H9 (cell line): Measurements from ENCODE around the gene CCR9. TPM values are rescaled to one million over a fixed set of nuclear protein-coding genes. Genes with fewer than 3 reads are reported as not detected.

ENCODE experiments used
- DNase-seq: peaks from one replicate; pipeline ENCODE4 v3.0.0-alpha.2; 2017
- H2AFZ ChIP-seq: one replicate; pipeline ENCODE4 v1.6.1; 2013; ENCODE audit warnings: mild to moderate bottlenecking, low read length, control low read depth, moderate library complexity
- H2AK5ac ChIP-seq: 2 replicates; pipeline ENCODE4 v1.6.1; 2013; ENCODE audit warnings: low read length, control low read depth, mixed read lengths; ENCODE audit not compliant: insufficient read length
- H2BK120ac ChIP-seq: one replicate; pipeline ENCODE4 v1.6.1; 2013; ENCODE audit warnings: low read depth, mild to moderate bottlenecking, low read length, control low read depth, inconsistent platforms; ENCODE audit not compliant: poor library complexity, severe bottlenecking
- H2BK12ac ChIP-seq: 2 replicates; pipeline ENCODE4 v1.6.1; 2013; ENCODE audit warnings: low read length, control low read depth, mixed read lengths, low read depth; ENCODE audit not compliant: insufficient read length
- H2BK15ac ChIP-seq: 2 replicates; pipeline ENCODE4 v1.6.1; 2013; ENCODE audit warnings: low read depth, low read length, control low read depth
- H2BK20ac ChIP-seq: one replicate; pipeline ENCODE4 v1.6.1; 2013; ENCODE audit warnings: low read depth, mild to moderate bottlenecking, low read length, control low read depth, inconsistent platforms; ENCODE audit not compliant: poor library complexity, severe bottlenecking
- H2BK5ac ChIP-seq: 2 replicates; pipeline ENCODE4 v1.6.1; 2013; ENCODE audit warnings: low read length, control low read depth, mixed read lengths; ENCODE audit not compliant: insufficient read length
- H3K14ac ChIP-seq: 2 replicates; pipeline ENCODE4 v1.6.1; 2013; ENCODE audit warnings: low read length, control low read depth; ENCODE audit not compliant: insufficient read depth
- H3K18ac ChIP-seq: 2 replicates; pipeline ENCODE4 v1.6.1; 2013; ENCODE audit warnings: low read depth, mild to moderate bottlenecking, mixed read lengths, low read length, control low read depth; ENCODE audit not compliant: insufficient read length
- H3K23ac ChIP-seq: 2 replicates; pipeline ENCODE4 v1.6.1; 2013; ENCODE audit warnings: low read length, control low read depth, mixed read lengths, low read depth; ENCODE audit not compliant: insufficient read length
- H3K23me2 ChIP-seq: 2 replicates; pipeline ENCODE4 v1.6.1; 2013; ENCODE audit warnings: low read depth, mild to moderate bottlenecking, mixed read lengths, low read length, control low read depth; ENCODE audit not compliant: insufficient read length, poor library complexity, severe bottlenecking
- H3K27ac ChIP-seq: 2 replicates; pipeline ENCODE4 v1.5.1; 2013; ENCODE audit warnings: low read length, control low read depth, mixed read lengths, low read depth; ENCODE audit not compliant: insufficient read length
- H3K27me3 ChIP-seq: 2 replicates; pipeline ENCODE4 v1.6.1; 2013; ENCODE audit warnings: low read length, control low read depth, inconsistent platforms; ENCODE audit not compliant: insufficient read depth
- H3K4ac ChIP-seq: 2 replicates; pipeline ENCODE4 v1.6.1; 2013; ENCODE audit warnings: low read depth, mild to moderate bottlenecking, control low read depth, inconsistent platforms, low read length, moderate library complexity
- H3K4me1 ChIP-seq: 2 replicates; pipeline ENCODE4 v1.6.1; 2013; ENCODE audit warnings: low read length, control low read depth, inconsistent platforms; ENCODE audit not compliant: insufficient read depth
- H3K4me2 ChIP-seq: 2 replicates; pipeline ENCODE4 v1.6.1; 2013; ENCODE audit warnings: low read length, control low read depth, mixed read lengths; ENCODE audit not compliant: insufficient read length, insufficient read depth
- H3K56ac ChIP-seq: 2 replicates; pipeline ENCODE4 v1.6.1; 2013; ENCODE audit warnings: low read depth, mild to moderate bottlenecking, mixed read lengths, low read length, control low read depth; ENCODE audit not compliant: insufficient read length
- H3K79me1 ChIP-seq: 2 replicates; pipeline ENCODE4 v1.6.1; 2013; ENCODE audit warnings: low read depth, mild to moderate bottlenecking, moderate library complexity, low read length, control low read depth, inconsistent platforms; ENCODE audit not compliant: insufficient read depth, poor library complexity, severe bottlenecking
- H3K79me2 ChIP-seq: 2 replicates; pipeline ENCODE4 v1.6.1; 2013; ENCODE audit warnings: low read length, control low read depth, inconsistent platforms; ENCODE audit not compliant: insufficient read depth
- H3K9ac ChIP-seq: 2 replicates; pipeline ENCODE4 v1.6.1; 2013; ENCODE audit warnings: low read length, control low read depth, mixed read lengths; ENCODE audit not compliant: insufficient read length; ENCODE audit errors: extremely low read depth
- H3K9me3 ChIP-seq: one replicate; pipeline ENCODE4 v1.6.1; 2013; ENCODE audit warnings: low read depth, low read length, inconsistent platforms; ENCODE audit not compliant: control insufficient read depth
- H3T11ph ChIP-seq: one replicate; pipeline ENCODE4 v1.6.1; 2013; ENCODE audit warnings: mild to moderate bottlenecking, low read length, control low read depth, inconsistent platforms
- H4K20me1 ChIP-seq: one replicate; pipeline ENCODE4 v1.6.1; 2013; ENCODE audit not compliant: control insufficient read depth, insufficient read length, insufficient read depth
- H4K5ac ChIP-seq: 2 replicates; pipeline ENCODE4 v1.6.1; 2013; ENCODE audit warnings: low read depth, mild to moderate bottlenecking, mixed read lengths, low read length, control low read depth; ENCODE audit not compliant: insufficient read length
- H4K8ac ChIP-seq: replicated peaks from 2 replicates; pipeline ENCODE4 v1.6.1; 2013; ENCODE audit warnings: low read length, control low read depth, mixed read lengths, low read depth; ENCODE audit not compliant: insufficient read length
- H4K91ac ChIP-seq: 2 replicates; pipeline ENCODE4 v1.6.1; 2013; ENCODE audit warnings: low read depth, mild to moderate bottlenecking, moderate library complexity, mixed read lengths, low read length, control low read depth; ENCODE audit not compliant: insufficient read length
- H3K27ac Mint-ChIP-seq, 3 experiments: 2 replicates in 2 of 3; 3 replicates in 1 of 3; pipeline ENCODE4 v1.8.0; 2020 to 2021; ENCODE audit warnings: mixed read lengths in 3 of 3, mild to moderate bottlenecking in 1 of 3, moderate library complexity in 1 of 3
- H3K27me3 Mint-ChIP-seq: 2 replicates; pipeline ENCODE4 v1.8.0; 2021; ENCODE audit warnings: low read depth, mild to moderate bottlenecking, moderate library complexity, mixed read lengths
- H3K36me3 Mint-ChIP-seq, 3 experiments: 2 replicates in 2 of 3; 3 replicates in 1 of 3; pipeline ENCODE4 v1.8.0; 2020 to 2021; ENCODE audit warnings: low read depth in 3 of 3, mixed read lengths in 3 of 3; ENCODE audit not compliant: insufficient read depth in 1 of 3
- H3K4me1 Mint-ChIP-seq, 2 experiments: 2 replicates each; pipeline ENCODE4 v1.8.0; 2020; ENCODE audit warnings: mixed read lengths in 2 of 2
- H3K4me3 Mint-ChIP-seq, 2 experiments: 2 replicates in 1 of 2; 3 replicates in 1 of 2; pipeline ENCODE4 v1.8.0; 2020 to 2021; ENCODE audit warnings: mild to moderate bottlenecking in 2 of 2, mixed read lengths in 2 of 2, moderate library complexity in 1 of 2
- H3K9me3 Mint-ChIP-seq, 2 experiments: 2 replicates in 1 of 2; 3 replicates in 1 of 2; pipeline ENCODE4 v1.8.0; 2020; ENCODE audit warnings: mild to moderate bottlenecking in 2 of 2, mixed read lengths in 2 of 2, moderate library complexity in 1 of 2
- CTCF ChIP-seq: fragments of 200-600 bp; sonication (generic); conservative IDR thresholded peaks from 3 replicates; pipeline ENCODE4 v1.8.0; 2021; ENCODE audit warnings: antibody characterized with exemption, mild to moderate bottlenecking
- WGBS: extraction: QIAGEN DNeasy Blood & Tissue Kit; methylation state at CpG from one replicate; pipeline ENCODE4 v1.1.7; 2013; ENCODE audit warnings: missing lambda C conversion rate, low lambda C conversion rate, mixed read lengths; ENCODE audit not compliant: insufficient read length; ENCODE audit errors: extremely low coverage; 5-methylcytosine and 5-hydroxymethylcytosine counted together
- total RNA-seq: library from RNA; stranded (reverse); gene quantifications from 2 replicates; pipeline ENCODE4 v1.2.1, GENCODE V29; 2021

Gene CCR9
- total RNA-seq, 1 experiment from 2014 or later = not detected

- no peak overlapping the region for H2AFZ ChIP-seq
- no peaks in the 10 kb centered on the region for H3K79me1 ChIP-seq
- H2BK5ac ChIP-seq = no peak overlapping the region
- H2BK15ac ChIP-seq = no peak overlapping the region
- no peak overlapping the region for H3K56ac ChIP-seq
- H4K20me1 ChIP-seq = no peaks in the 10 kb centered on the region
- H3K4me2 ChIP-seq = no peak overlapping the region
- no peak overlapping the region for H4K5ac ChIP-seq
- no peaks in the 10 kb centered on the region for H3K23me2 ChIP-seq
- no CpG with 5 or more reads among the region's 2 CpGs for WGBS
- H3K4me1 Mint-ChIP-seq = peaks cover 14 to 16% of the 10 kb centered on the region in 2 experiments
- H4K91ac ChIP-seq = no peak overlapping the region
- H3K9me3 ChIP-seq = peaks cover 5% of the 10 kb centered on the region
- TF ChIP-seq CTCF = no peak
- no peak overlapping the region for H3K27ac ChIP-seq
- H2BK120ac ChIP-seq = no peak overlapping the region
- H3K79me2 ChIP-seq = no peaks in the 10 kb centered on the region
- H3K27me3 ChIP-seq = no peaks in the 10 kb centered on the region
- DNase-seq = no peak
- no peak overlapping the region for H3K18ac ChIP-seq
- no peak overlapping the region for H3K4ac ChIP-seq
- H3K4me1 ChIP-seq = no peaks in the 10 kb centered on the region
- H3K14ac ChIP-seq = no peak overlapping the region
- no peak overlapping the region for H3K9ac ChIP-seq
- H3K27ac Mint-ChIP-seq = no peak overlapping the region
- peaks cover 4 to 5% of the 10 kb centered on the region in 2 experiments; a peak in 2 of 5 replicates for H3K9me3 Mint-ChIP-seq
- no peak overlapping the region for H3K4me3 Mint-ChIP-seq
- no peak overlapping the region for H3K23ac ChIP-seq
- no peak overlapping the region for H2AK5ac ChIP-seq
- no peak overlapping the region for H3T11ph ChIP-seq
- no peak overlapping the region for H2BK20ac ChIP-seq
- H3K27me3 Mint-ChIP-seq = peaks cover 14% of the 10 kb centered on the region
- no peak overlapping the region for H2BK12ac ChIP-seq
- H3K36me3 Mint-ChIP-seq = no peaks in the 10 kb centered on the region
- no peak overlapping the region for H4K8ac ChIP-seq
These were observed 18.1 kb upstream of the CCR9 start for GRCh38 chr3:45868213-45868612.
